Liver (tissue), 9 donors: ENCODE results near the gene ANK3. TPM values are rescaled to one million over a fixed set of nuclear protein-coding genes. Genes with fewer than 3 reads are reported as not detected.

Source experiments
- DNase-seq: peaks from one replicate; pipeline ENCODE4 v3.0.0-alpha.2; 2017; ENCODE audit warnings: low spot score
- H3K27ac ChIP-seq, 2 donors: one replicate each; pipeline ENCODE4 v1.7.0; 2013; ENCODE audit warnings: inconsistent platforms in 2 of 2, low read length in 2 of 2, control low read depth in 1 of 2, low read depth in 1 of 2, mild to moderate bottlenecking in 1 of 2
- H3K27me3 ChIP-seq, 4 donors: one replicate each; pipeline versions ENCODE4 v1.6.1 to v1.7.0; 2013; ENCODE audit warnings: low read length in 3 of 4, inconsistent platforms in 1 of 4, mild to moderate bottlenecking in 1 of 4, moderate library complexity in 1 of 4; ENCODE audit not compliant: control insufficient read depth in 4 of 4, insufficient read depth in 4 of 4
- H3K36me3 ChIP-seq, 4 donors: one replicate each; pipeline versions ENCODE4 v1.6.1 to v1.7.0; 2013; ENCODE audit warnings: low read length in 3 of 4, mild to moderate bottlenecking in 3 of 4, low read depth in 1 of 4, moderate library complexity in 1 of 4; ENCODE audit not compliant: control insufficient read depth in 4 of 4, insufficient read depth in 3 of 4
- H3K4me1 ChIP-seq, 4 donors: one replicate each; pipeline versions ENCODE4 v1.6.1 to v1.7.0; 2013; ENCODE audit warnings: low read length in 3 of 4, mild to moderate bottlenecking in 3 of 4, moderate library complexity in 1 of 4; ENCODE audit not compliant: control insufficient read depth in 4 of 4, insufficient read depth in 4 of 4
- H3K4me3 ChIP-seq, 3 donors: one replicate each; pipeline versions ENCODE4 v1.6.1 to v1.7.0; 2013; ENCODE audit warnings: low read length in 3 of 3, control low read depth in 1 of 3, low read depth in 1 of 3, mild to moderate bottlenecking in 1 of 3
- H3K9ac ChIP-seq, 2 donors: one replicate each; pipeline ENCODE4 v1.7.0; 2013; ENCODE audit warnings: low read length in 2 of 2, mild to moderate bottlenecking in 2 of 2, moderate library complexity in 2 of 2, control low read depth in 1 of 2, low read depth in 1 of 2
- H3K9me3 ChIP-seq, 4 donors: one replicate each; pipeline versions ENCODE4 v1.6.1 to v1.7.0; 2013; ENCODE audit warnings: low read length in 3 of 4; ENCODE audit not compliant: control insufficient read depth in 4 of 4
- CTCF ChIP-seq: fragments of 150-350 bp; IDR thresholded peaks from 2 replicates; pipeline ENCODE4 v1.5.1; 2017; ENCODE audit warnings: improper control_type of control experiment, low read depth, low read length; ENCODE audit not compliant: missing input control
- EGR1 ChIP-seq, 2 donors: IDR thresholded peaks; 2 replicates each; pipeline ENCODE4 v1.6.1; 2016 to 2018; ENCODE audit warnings: antibody characterized with exemption in 2 of 2, low read depth in 2 of 2
- FOXA1 ChIP-seq: IDR thresholded peaks from 2 replicates; pipeline ENCODE4 v1.6.1; 2016; ENCODE audit warnings: antibody characterized with exemption
- FOXA2 ChIP-seq: IDR thresholded peaks from 2 replicates; pipeline ENCODE4 v1.6.1; 2016; ENCODE audit warnings: antibody characterized with exemption
- GABPA ChIP-seq, 2 donors: IDR thresholded peaks in 1 of 2; conservative IDR thresholded peaks in 1 of 2; 2 replicates each; pipeline ENCODE4 v1.6.1; 2016; ENCODE audit warnings: antibody characterized with exemption in 2 of 2, mild to moderate bottlenecking in 1 of 2, moderate library complexity in 1 of 2
- HNF4A ChIP-seq, 2 donors: conservative IDR thresholded peaks; 2 replicates each; pipeline ENCODE4 v1.6.1; 2016; ENCODE audit warnings: antibody characterized with exemption in 2 of 2, mild to moderate bottlenecking in 2 of 2
- HNF4G ChIP-seq: IDR thresholded peaks from 2 replicates; pipeline ENCODE4 v1.6.1; 2016; ENCODE audit warnings: antibody characterized with exemption
- JUND ChIP-seq, 2 donors: IDR thresholded peaks; 2 replicates each; pipeline ENCODE4 v1.6.1; 2016; ENCODE audit warnings: antibody characterized with exemption in 2 of 2
- MAX ChIP-seq: IDR thresholded peaks from 2 replicates; pipeline ENCODE4 v1.6.1; 2016; ENCODE audit warnings: antibody characterized with exemption
- RAD21 ChIP-seq, 2 donors: IDR thresholded peaks; 2 replicates each; pipeline ENCODE4 v1.6.1; 2016; ENCODE audit warnings: antibody characterized with exemption in 2 of 2, mild to moderate bottlenecking in 2 of 2
- REST ChIP-seq: IDR thresholded peaks from 2 replicates; pipeline ENCODE4 v1.6.1; 2016; ENCODE audit warnings: antibody characterized with exemption, mild to moderate bottlenecking
- RXRA ChIP-seq, 2 donors: IDR thresholded peaks; 2 replicates each; pipeline ENCODE4 v1.6.1; 2017 to 2018; ENCODE audit warnings: antibody characterized with exemption in 2 of 2, mild to moderate bottlenecking in 1 of 2
- SP1 ChIP-seq: IDR thresholded peaks from 2 replicates; pipeline ENCODE4 v1.6.1; 2018; ENCODE audit warnings: antibody characterized with exemption, mild to moderate bottlenecking
- TAF1 ChIP-seq: conservative IDR thresholded peaks from 2 replicates; pipeline ENCODE4 v1.6.1; 2016; ENCODE audit warnings: antibody characterized with exemption, mild to moderate bottlenecking
- YY1 ChIP-seq: IDR thresholded peaks from 2 replicates; pipeline ENCODE4 v1.6.1; 2016; ENCODE audit warnings: antibody characterized with exemption, mild to moderate bottlenecking
- WGBS: extraction: QIAGEN DNeasy Blood & Tissue Kit; methylation state at CpG from one replicate; pipeline ENCODE4 v1.1.7; 2013; 5-methylcytosine and 5-hydroxymethylcytosine counted together
- polyA plus RNA-seq, 2 donors: library from polyadenylated mRNA; stranded (reverse) in 1 of 2; unstranded in 1 of 2; fragments of 200-250 nt in 1 of 2; fragments of >200 nt in 1 of 2; fragmentation: Nextera tagmentation in 1 of 2; extraction: Ambion mirVana in 1 of 2; gene quantifications; one replicate each; pipeline versions ENCODE4 v1.2.1 to v1.2.3, GENCODE V29; 2013 to 2015
- total RNA-seq, 2 donors: library from RNA; depleted of rRNA; stranded (reverse); fragments of >200 nt; gene quantifications; one replicate each; pipeline ENCODE4 v1.2.3, GENCODE V29; 2014
- TF ChIP-seq, protein P1 (sequence below): IDR thresholded peaks from 2 replicates; pipeline ENCODE4 v1.6.1; 2016; ENCODE audit warnings: antibody characterized with exemption
- TF ChIP-seq, protein P2 (sequence below): IDR thresholded peaks from 2 replicates; pipeline ENCODE4 v1.6.1; 2016; ENCODE audit warnings: antibody characterized with exemption
- donor health status: healthy.
- donor health status: healthy.
- donor health status: healthy.
- donor health status: healthy.
- donor health status: healthy.

ANK3 gene
- total and polyA plus RNA-seq, 4 donors: 5.7 to 30.0 (median 9.7) TPM

DNA sequence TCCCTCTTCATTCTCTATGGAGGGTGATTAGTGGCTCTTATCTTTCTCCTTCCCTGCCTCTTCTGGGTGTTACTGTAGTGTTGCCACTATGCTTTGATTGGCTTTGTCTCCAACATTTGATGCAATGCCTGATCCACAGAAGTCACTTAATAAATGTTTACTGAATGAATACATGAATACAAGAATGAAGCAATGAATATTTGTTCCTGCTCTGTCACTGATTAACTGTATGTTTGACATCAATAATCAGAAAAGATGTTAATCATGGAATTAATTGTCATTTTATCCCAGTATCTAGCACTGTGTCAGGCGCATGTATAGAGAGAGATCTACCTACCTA lies 4.3 kb downstream of the ANK3 start:
- no peak for DNase-seq
- WGBS: 96% methylated on average over 1 of the region's 1 CpG
- Histone ChIP-seq H3K27me3 (no peaks in the 10 kb centered on the region), H3K4me3 (no peak overlapping the region), H3K4me1 (peaks cover 0 to 4% (median 0%) of the 10 kb centered on the region in 4 donors), H3K36me3 (no peaks in the 10 kb centered on the region), H3K27ac (no peak overlapping the region), H3K9ac (no peak overlapping the region), H3K9me3 (no peaks in the 10 kb centered on the region)
- TF ChIP-seq CTCF (no peak), RXRA (IDR thresholded peaks at IDR 0.05) (no peak), TAF1 (no peak), SP1 (no peak), JUND (IDR thresholded peaks at IDR 0.05) (no peak), FOXA2 (no peak), RAD21 (IDR thresholded peaks at IDR 0.05) (no peak), FOXA1 (no peak), REST (no peak), HNF4G (no peak), GABPA (IDR thresholded peaks at IDR 0.05 in 1 of 2, conservative IDR thresholded peaks at IDR 0.05 in 1 of 2) (no peak), YY1 (no peak), HNF4A (conservative IDR thresholded peaks at IDR 0.05) (no peak)
- TF ChIP-seq, protein P1, sequence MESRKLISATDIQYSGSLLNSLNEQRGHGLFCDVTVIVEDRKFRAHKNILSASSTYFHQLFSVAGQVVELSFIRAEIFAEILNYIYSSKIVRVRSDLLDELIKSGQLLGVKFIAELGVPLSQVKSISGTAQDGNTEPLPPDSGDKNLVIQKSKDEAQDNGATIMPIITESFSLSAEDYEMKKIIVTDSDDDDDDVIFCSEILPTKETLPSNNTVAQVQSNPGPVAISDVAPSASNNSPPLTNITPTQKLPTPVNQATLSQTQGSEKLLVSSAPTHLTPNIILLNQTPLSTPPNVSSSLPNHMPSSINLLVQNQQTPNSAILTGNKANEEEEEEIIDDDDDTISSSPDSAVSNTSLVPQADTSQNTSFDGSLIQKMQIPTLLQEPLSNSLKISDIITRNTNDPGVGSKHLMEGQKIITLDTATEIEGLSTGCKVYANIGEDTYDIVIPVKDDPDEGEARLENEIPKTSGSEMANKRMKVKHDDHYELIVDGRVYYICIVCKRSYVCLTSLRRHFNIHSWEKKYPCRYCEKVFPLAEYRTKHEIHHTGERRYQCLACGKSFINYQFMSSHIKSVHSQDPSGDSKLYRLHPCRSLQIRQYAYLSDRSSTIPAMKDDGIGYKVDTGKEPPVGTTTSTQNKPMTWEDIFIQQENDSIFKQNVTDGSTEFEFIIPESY: no peak
- TF ChIP-seq, protein P2, sequence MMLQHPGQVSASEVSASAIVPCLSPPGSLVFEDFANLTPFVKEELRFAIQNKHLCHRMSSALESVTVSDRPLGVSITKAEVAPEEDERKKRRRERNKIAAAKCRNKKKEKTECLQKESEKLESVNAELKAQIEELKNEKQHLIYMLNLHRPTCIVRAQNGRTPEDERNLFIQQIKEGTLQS: no peak

- no peaks in the 10 kb centered on the region for H3K36me3 ChIP-seq
- no peaks in the 10 kb centered on the region for H3K27me3 ChIP-seq
- H3K9me3 ChIP-seq: no peaks in the 10 kb centered on the region
- peaks cover 0 to 4% (median 0%) of the 10 kb centered on the region in 4 donors for H3K4me1 ChIP-seq
- 71% methylated on average over 5 of the region's 5 CpGs for WGBS
- H3K27ac ChIP-seq: no peak overlapping the region
- no peak for DNase-seq
- no peak overlapping the region for H3K4me3 ChIP-seq
- no peak overlapping the region for H3K9ac ChIP-seq
- no peak for TF ChIP-seq MAX
- no peak for TF ChIP-seq HNF4G
- no peak for TF ChIP-seq REST
- TF ChIP-seq, protein P2: no peak
- no peak for TF ChIP-seq JUND (IDR thresholded peaks at IDR 0.05)
- no peak for TF ChIP-seq FOXA1
- no peak for TF ChIP-seq EGR1 (IDR thresholded peaks at IDR 0.05; ENCODE audit: low read depth in 2 of 2)
- TF ChIP-seq RXRA (IDR thresholded peaks at IDR 0.05): no peak
- TF ChIP-seq, protein P1: no peak
- TF ChIP-seq SP1: no peak
- TF ChIP-seq TAF1: no peak
These were observed 4.8 kb downstream of the ANK3 start for GRCh38 chr10:60384708-60385398.
